ENCODE data around the gene CTXND1. TPM values are rescaled to one million over a fixed set of nuclear protein-coding genes. Genes with fewer than 3 reads are reported as not detected.
A peak's percentile ranks its signal among the peaks of the same experiment; 100 is the strongest.

CTXND1 gene
- total and polyA plus RNA-seq, 2 of the 13 experiments (the other 11 are each of a cell fraction or from before 2014, with no cell fraction given) = 1.2 to 2.1 TPM

- TF ChIP-seq ZNF317 (CRISPR knock-in tag; IDR thresholded peaks at IDR 0.05) = no peak
- TF ChIP-seq SNAI1 (CRISPR knock-in tag; IDR thresholded peaks at IDR 0.05; ENCODE audit: borderline replicate concordance) = no peak
- TF ChIP-seq, protein P1, sequence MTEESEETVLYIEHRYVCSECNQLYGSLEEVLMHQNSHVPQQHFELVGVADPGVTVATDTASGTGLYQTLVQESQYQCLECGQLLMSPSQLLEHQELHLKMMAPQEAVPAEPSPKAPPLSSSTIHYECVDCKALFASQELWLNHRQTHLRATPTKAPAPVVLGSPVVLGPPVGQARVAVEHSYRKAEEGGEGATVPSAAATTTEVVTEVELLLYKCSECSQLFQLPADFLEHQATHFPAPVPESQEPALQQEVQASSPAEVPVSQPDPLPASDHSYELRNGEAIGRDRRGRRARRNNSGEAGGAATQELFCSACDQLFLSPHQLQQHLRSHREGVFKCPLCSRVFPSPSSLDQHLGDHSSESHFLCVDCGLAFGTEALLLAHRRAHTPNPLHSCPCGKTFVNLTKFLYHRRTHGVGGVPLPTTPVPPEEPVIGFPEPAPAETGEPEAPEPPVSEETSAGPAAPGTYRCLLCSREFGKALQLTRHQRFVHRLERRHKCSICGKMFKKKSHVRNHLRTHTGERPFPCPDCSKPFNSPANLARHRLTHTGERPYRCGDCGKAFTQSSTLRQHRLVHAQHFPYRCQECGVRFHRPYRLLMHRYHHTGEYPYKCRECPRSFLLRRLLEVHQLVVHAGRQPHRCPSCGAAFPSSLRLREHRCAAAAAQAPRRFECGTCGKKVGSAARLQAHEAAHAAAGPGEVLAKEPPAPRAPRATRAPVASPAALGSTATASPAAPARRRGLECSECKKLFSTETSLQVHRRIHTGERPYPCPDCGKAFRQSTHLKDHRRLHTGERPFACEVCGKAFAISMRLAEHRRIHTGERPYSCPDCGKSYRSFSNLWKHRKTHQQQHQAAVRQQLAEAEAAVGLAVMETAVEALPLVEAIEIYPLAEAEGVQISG (CRISPR knock-in tag; IDR thresholded peaks at IDR 0.05) = peak; percentile 50; the same call in 1 of the 2 replicates
- no peak for TF ChIP-seq SAFB2 (CRISPR knock-in tag; IDR thresholded peaks at IDR 0.05; ENCODE audit: borderline replicate concordance, low read depth)
- peak; percentile 49; the same call in 1 of the 2 replicates for TF ChIP-seq SMC3 (IDR thresholded peaks at IDR 0.05; ENCODE audit: low read length)
- no peak for TF ChIP-seq THYN1 (CRISPR knock-in tag; IDR thresholded peaks at IDR 0.05; ENCODE audit: borderline replicate concordance, low read depth)
- TF ChIP-seq ZNF180 (CRISPR knock-in tag; IDR thresholded peaks at IDR 0.05; ENCODE audit: borderline replicate concordance, low read depth) = no peak
- peak; percentile 43; the same call in 1 of the 2 replicates for TF ChIP-seq ZMYM3 (CRISPR knock-in tag; IDR thresholded peaks at IDR 0.05)
- TF ChIP-seq ZNF326 (CRISPR knock-in tag; IDR thresholded peaks at IDR 0.05; ENCODE audit: borderline replicate concordance) = no peak
- no peak for TF ChIP-seq MAF1 (CRISPR knock-in tag; IDR thresholded peaks at IDR 0.05; ENCODE audit: borderline replicate concordance)
- TF ChIP-seq TFDP1 (CRISPR knock-in tag; IDR thresholded peaks at IDR 0.05; ENCODE audit: borderline replicate concordance) = no peak
- TF ChIP-seq HNRNPUL1 (IDR thresholded peaks at IDR 0.05; ENCODE audit: low read depth, low read length) = no peak
- TF ChIP-seq, protein P2, sequence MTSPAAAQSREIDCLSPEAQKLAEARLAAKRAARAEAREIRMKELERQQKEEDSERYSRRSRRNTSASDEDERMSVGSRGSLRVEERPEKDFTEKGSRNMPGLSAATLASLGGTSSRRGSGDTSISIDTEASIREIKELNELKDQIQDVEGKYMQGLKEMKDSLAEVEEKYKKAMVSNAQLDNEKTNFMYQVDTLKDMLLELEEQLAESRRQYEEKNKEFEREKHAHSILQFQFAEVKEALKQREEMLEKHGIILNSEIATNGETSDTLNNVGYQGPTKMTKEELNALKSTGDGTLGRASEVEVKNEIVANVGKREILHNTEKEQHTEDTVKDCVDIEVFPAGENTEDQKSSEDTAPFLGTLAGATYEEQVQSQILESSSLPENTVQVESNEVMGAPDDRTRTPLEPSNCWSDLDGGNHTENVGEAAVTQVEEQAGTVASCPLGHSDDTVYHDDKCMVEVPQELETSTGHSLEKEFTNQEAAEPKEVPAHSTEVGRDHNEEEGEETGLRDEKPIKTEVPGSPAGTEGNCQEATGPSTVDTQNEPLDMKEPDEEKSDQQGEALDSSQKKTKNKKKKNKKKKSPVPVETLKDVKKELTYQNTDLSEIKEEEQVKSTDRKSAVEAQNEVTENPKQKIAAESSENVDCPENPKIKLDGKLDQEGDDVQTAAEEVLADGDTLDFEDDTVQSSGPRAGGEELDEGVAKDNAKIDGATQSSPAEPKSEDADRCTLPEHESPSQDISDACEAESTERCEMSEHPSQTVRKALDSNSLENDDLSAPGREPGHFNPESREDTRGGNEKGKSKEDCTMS (CRISPR knock-in tag; conservative IDR thresholded peaks at IDR 0.05) = no peak
- TF ChIP-seq STAG1 (CRISPR knock-in tag; IDR thresholded peaks at IDR 0.05) = peak; percentile 68
- no peak for TF ChIP-seq ZNF790 (CRISPR knock-in tag; IDR thresholded peaks at IDR 0.05; ENCODE audit: borderline replicate concordance)
- TF ChIP-seq, protein P3, sequence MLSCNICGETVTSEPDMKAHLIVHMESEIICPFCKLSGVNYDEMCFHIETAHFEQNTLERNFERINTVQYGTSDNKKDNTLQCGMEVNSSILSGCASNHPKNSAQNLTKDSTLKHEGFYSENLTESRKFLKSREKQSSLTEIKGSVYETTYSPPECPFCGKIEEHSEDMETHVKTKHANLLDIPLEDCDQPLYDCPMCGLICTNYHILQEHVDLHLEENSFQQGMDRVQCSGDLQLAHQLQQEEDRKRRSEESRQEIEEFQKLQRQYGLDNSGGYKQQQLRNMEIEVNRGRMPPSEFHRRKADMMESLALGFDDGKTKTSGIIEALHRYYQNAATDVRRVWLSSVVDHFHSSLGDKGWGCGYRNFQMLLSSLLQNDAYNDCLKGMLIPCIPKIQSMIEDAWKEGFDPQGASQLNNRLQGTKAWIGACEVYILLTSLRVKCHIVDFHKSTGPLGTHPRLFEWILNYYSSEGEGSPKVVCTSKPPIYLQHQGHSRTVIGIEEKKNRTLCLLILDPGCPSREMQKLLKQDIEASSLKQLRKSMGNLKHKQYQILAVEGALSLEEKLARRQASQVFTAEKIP (CRISPR knock-in tag; IDR thresholded peaks at IDR 0.05; ENCODE audit: borderline replicate concordance) = no peak
Observed at GRCh38 chr15:80234883-80235282, 17.1 kb downstream of the CTXND1 start (continued).

Data from HepG2 (cell line).